ENCODE results near the gene VANGL2.

Gene VANGL2

GRCh38 chr1:160366731-160367515 is 33.4 kb upstream of the VANGL2 start, which contains the start of gene NHLH1:
Gene NHLH1, plus strand, starts transcription at chr1:160367071. Its CDS starts 3,661 bp downstream, at chr1:160370732.
- H3K9me3 ChIP-seq: no peaks in the 10 kb centered on the region
- no peaks in the 10 kb centered on the region for H3K4me1 ChIP-seq (ENCODE audit: control insufficient read depth in 1 of 2, insufficient read depth in 1 of 2, low read depth in 1 of 2, low read length in 1 of 2)
- no peak within 1 kb of the TSS for H3K4me3 ChIP-seq (ENCODE audit: low read depth in 1 of 2, low read length in 1 of 2)
- peaks cover 11% of the 10 kb centered on the region for H3K27me3 ChIP-seq
- no peak within 1 kb of the TSS for H3K27ac ChIP-seq
- H3K36me3 ChIP-seq: no peaks in the 10 kb centered on the region
- no peak for TF ChIP-seq CTCF (IDR thresholded peaks at IDR 0.05)

- Histone ChIP-seq H3K36me3 (no peaks in the 10 kb centered on the region), H3K4me3 (ENCODE audit: low read depth in 1 of 2, low read length in 1 of 2) (no peak overlapping the region), H3K27me3 (peaks cover 11% of the 10 kb centered on the region), H3K9me3 (no peaks in the 10 kb centered on the region), H3K27ac (no peak overlapping the region), H3K4me1 (ENCODE audit: control insufficient read depth in 1 of 2, insufficient read depth in 1 of 2, low read depth in 1 of 2, low read length in 1 of 2) (no peaks in the 10 kb centered on the region)
- no peak for TF ChIP-seq CTCF (IDR thresholded peaks at IDR 0.05)
These were observed 32.9 kb upstream of the VANGL2 start for GRCh38 chr1:160367516-160367900.

- Histone ChIP-seq H3K4me3 (ENCODE audit: low read depth in 1 of 2, low read length in 1 of 2) (no peak overlapping the region), H3K27me3 (peaks cover 11% of the 10 kb centered on the region), H3K4me1 (ENCODE audit: control insufficient read depth in 1 of 2, insufficient read depth in 1 of 2, low read depth in 1 of 2, low read length in 1 of 2) (no peaks in the 10 kb centered on the region), H3K36me3 (no peaks in the 10 kb centered on the region), H3K9me3 (no peaks in the 10 kb centered on the region), H3K27ac (no peak overlapping the region)
- TF ChIP-seq CTCF (IDR thresholded peaks at IDR 0.05): no peak
These were observed 32.1 kb upstream of the VANGL2 start for GRCh38 chr1:160367934-160368923.

GRCh38 chr1:160369087-160369486 is 31.3 kb upstream of the VANGL2 start:
- no peaks in the 10 kb centered on the region for H3K4me1 ChIP-seq (ENCODE audit: control insufficient read depth in 1 of 2, insufficient read depth in 1 of 2, low read depth in 1 of 2, low read length in 1 of 2)

More at GRCh38 chr1:160369087-160369486, 31.3 kb upstream of the VANGL2 start:
- Histone ChIP-seq H3K27ac (no peak overlapping the region), H3K36me3 (no peaks in the 10 kb centered on the region), H3K4me3 (ENCODE audit: low read depth in 1 of 2, low read length in 1 of 2) (no peak overlapping the region), H3K27me3 (peaks cover 11% of the 10 kb centered on the region), H3K9me3 (no peaks in the 10 kb centered on the region)
- TF ChIP-seq CTCF (IDR thresholded peaks at IDR 0.05): no peak

All from neutrophil (primary cell).